GM19025 (cell line): ENCODE measurements around the gene ARPC4.
"Not testable (repeated sequence)": the region's sequence is repeated elsewhere in the genome, so short reads cannot be mapped to it uniquely, and the experiment has no call there.

ENCODE experiments used
- ATAC-seq: cut with Tn5 transposase; IDR thresholded peaks from one replicate; pipeline ENCODE4 v1.9.1; 2021; ENCODE audit warnings: mild to moderate bottlenecking, low read depth, moderate library complexity; ENCODE audit not compliant: unreplicated experiment

ARPC4 gene

GRCh38 chr3:9769426-9770275, 23.2 kb upstream of the ARPC4 start, which contains the start of gene CAMK1:
CAMK1 (minus strand) TSS chr3:9769947; CDS start chr3:9767749, 2,198 bp downstream.
- ATAC-seq: peak; percentile 73

GRCh38 chr3:9770276-9770812, 22.5 kb upstream of the ARPC4 start:
- no peak for ATAC-seq

- not testable (repeated sequence) for ATAC-seq
Observed at GRCh38 chr3:9771007-9771406, 21.9 kb upstream of the ARPC4 start.

GRCh38 chr3:9776896-9777693, 15.8 kb upstream of the ARPC4 start:
- ATAC-seq: no peak

- no peak for ATAC-seq
Observed at GRCh38 chr3:9777694-9778021, 15.2 kb upstream of the ARPC4 start.

GRCh38 chr3:9778143-9779074, 14.5 kb upstream of the ARPC4 start:
- ATAC-seq: no peak

GRCh38 chr3:9779075-9779593, 13.7 kb upstream of the ARPC4 start:
- ATAC-seq: no peak

- ATAC-seq: peak; percentile 58
Observed at GRCh38 chr3:9779721-9780457, 13.0 kb upstream of the ARPC4 start.

- ATAC-seq: no peak
Observed at GRCh38 chr3:9780458-9780812, 12.4 kb upstream of the ARPC4 start.

GRCh38 chr3:9780910-9781309, 12.0 kb upstream of the ARPC4 start:
- no peak for ATAC-seq

GRCh38 chr3:9781551-9781950, 11.3 kb upstream of the ARPC4 start:
- no peak for ATAC-seq

- ATAC-seq: no peak
Observed at GRCh38 chr3:9781978-9782603, 10.8 kb upstream of the ARPC4 start.

- ATAC-seq: no peak
Observed at GRCh38 chr3:9782770-9783169, 10.1 kb upstream of the ARPC4 start.

- ATAC-seq: no peak
Observed at GRCh38 chr3:9783954-9784353, 8.9 kb upstream of the ARPC4 start.

GRCh38 chr3:9784965-9785364, 7.9 kb upstream of the ARPC4 start:
- ATAC-seq: no peak

GRCh38 chr3:9785602-9786001, 7.3 kb upstream of the ARPC4 start:
- no peak for ATAC-seq

GRCh38 chr3:9786209-9786739, 6.6 kb upstream of the ARPC4 start:
- ATAC-seq: no peak

- no peak for ATAC-seq
Observed at GRCh38 chr3:9786825-9787669, 5.8 kb upstream of the ARPC4 start.
